ENCODE data around the gene ABLIM3.

ABLIM3 gene

DNA sequence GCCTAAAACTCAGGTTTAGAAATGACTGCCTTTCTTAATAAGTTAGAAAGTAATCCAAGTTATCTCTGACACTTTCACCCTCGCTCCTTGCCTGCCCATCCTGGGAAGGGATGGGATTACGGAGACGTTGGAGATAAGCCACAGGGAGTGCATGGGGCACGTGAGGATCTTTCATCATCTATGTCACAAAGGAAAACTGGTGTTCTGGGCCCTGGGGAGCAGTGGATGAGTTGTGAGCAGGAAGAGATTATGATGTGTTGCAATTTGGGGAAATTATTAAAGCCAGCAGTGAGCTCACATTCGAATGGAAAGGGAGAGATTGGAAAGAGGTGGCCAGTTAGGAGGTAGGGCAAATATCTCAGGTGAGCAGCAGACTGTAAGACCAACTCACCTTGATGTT, 143.2 kb downstream of the ABLIM3 start:
- DNase-seq = no peak

GRCh38 chr5:149285153-149285552, 143.9 kb downstream of the ABLIM3 start:
- no peak for DNase-seq

GRCh38 chr5:149288436-149288835, 147.1 kb downstream of the ABLIM3 start:
- DNase-seq = no peak

GRCh38 chr5:149289301-149289700, 148.0 kb downstream of the ABLIM3 start:
- no peak for DNase-seq

GRCh38 chr5:149294872-149295829, 153.9 kb downstream of the ABLIM3 start:
- DNase-seq = no peak

DNA sequence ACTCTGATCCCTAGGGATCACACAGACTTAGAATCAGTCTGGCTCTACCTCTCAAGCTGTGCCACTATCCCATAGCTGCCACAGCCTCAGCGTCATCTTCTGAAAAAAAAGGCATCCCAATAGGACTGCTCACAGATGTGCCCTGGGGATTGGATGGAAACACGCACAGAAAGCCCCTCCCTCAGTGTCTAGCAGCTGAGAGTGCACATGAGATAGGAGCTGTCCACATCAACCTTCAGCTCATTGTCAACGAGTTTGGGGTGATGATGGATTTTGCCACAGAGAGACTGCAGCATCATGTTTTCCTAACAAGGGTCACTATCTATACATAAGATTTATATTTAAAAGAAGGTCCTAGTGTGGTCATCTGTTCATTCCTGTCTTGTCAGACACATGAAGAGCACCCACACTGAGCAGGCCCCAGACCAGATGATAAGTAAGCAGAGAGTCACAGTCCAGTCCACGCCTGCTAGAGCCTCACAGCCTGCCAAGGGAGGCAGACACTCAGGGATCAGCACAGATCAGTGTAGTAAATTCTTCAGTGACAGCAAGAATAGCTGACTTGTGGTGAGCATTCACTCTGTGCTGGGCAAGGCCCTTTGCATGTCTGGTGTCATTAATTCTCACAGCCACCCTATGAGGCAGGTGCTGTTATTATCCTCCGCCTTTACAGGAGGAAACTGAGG, 156.2 kb downstream of the ABLIM3 start:
- DNase-seq = no peak

GRCh38 chr5:149298163-149298562, 156.9 kb downstream of the ABLIM3 start:
- DNase-seq = no peak

GRCh38 chr5:149298842-149299404, 157.6 kb downstream of the ABLIM3 start:
- no peak for DNase-seq

DNA sequence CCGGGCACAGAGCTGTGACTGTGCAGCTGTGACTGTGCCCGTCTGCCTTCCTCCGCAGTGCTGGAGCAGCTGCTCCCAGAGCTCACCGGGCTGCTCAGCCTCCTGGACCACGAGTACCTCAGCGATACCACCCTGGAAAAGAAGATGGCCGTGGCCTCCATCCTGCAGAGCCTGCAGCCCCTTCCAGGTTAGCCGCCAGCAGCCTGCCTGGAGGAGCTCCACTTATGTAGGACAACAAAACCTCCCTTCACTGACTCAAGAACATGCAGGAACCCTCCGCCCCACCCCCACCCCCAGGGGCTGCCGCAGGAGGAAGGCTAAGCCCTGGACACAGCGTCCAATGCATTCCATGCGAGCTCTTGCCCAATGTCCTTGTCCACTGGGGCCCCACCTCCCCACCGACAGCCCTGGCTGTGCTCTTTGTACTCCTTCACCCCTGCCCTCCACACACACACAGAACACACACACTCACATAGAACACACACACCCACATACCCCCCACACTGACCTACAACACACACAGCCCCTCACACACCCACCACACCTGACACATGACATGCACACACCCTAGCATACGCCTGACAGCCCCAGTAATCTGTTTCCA, 158.3 kb downstream of the ABLIM3 start:
- DNase-seq = no peak

GRCh38 chr5:149300441-149300840, 159.1 kb downstream of the ABLIM3 start:
- no peak for DNase-seq

DNA sequence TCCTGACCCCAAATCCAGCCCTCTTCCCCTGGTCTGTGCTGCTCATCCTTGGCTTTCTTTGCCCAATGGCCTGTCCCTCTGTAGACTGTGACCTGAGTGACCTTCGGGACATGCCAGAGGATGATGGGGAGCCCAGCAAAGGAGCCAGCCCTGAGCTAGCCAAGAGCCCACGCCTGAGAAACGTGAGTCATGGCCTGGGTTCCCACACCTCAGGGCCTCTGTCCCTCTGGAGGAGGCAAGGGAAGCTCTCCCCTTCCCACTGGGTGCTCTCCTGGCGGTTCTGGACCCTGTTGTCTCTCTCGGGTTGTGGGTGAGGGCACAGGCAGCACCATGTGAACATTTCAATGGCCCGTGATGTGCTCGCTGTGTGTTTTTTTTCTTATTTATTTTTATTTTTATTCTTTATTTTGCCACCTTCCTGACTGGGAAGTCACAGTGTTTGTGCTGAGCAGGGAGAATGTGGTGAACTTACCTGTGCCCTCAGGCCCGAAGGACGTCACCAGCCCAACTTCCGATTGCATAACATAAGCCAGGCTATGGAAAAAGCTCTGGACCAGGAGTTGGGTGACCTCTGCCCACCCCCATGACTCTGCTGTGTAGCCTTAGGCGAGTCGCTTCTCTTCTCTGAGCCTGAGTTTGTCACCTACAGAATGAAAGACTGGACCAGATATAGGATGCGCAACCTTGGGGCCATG, 159.9 kb downstream of the ABLIM3 start:
- no peak for DNase-seq

DNA sequence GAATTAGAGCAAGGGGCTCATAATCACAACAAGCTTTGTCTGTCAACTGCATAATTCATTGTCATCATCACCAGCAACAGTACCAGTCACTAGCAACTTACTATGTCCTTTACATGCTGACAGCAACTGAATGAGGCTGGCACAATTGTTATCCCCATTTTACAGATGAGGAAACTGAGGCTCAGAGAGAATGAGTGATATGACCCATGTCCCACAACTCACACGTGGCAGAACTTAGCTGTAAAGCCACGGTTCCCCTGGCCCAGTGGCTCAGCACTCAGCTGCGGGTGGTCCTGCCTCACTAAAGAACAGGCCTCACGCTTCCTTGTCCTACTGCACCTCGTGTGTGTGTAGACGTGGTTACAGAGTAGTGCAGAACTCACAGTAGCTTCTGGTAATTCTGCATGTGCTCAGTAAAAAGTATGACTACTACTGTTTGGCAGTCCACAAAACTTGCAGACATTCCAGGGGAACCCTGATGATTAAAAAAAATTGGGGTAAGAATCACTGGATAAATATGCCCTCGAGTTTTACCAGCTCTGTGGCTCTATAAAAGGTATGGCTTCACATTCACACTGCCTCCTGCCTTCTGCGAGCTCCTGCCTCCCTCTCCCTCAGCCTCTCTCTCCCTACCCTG, 160.6 kb downstream of the ABLIM3 start:
- no peak for DNase-seq

- no peak for DNase-seq
Measured at GRCh38 chr5:149302641-149303040, 161.3 kb downstream of the ABLIM3 start.

GRCh38 chr5:149303210-149303609, 161.9 kb downstream of the ABLIM3 start:
- no peak for DNase-seq

DNA sequence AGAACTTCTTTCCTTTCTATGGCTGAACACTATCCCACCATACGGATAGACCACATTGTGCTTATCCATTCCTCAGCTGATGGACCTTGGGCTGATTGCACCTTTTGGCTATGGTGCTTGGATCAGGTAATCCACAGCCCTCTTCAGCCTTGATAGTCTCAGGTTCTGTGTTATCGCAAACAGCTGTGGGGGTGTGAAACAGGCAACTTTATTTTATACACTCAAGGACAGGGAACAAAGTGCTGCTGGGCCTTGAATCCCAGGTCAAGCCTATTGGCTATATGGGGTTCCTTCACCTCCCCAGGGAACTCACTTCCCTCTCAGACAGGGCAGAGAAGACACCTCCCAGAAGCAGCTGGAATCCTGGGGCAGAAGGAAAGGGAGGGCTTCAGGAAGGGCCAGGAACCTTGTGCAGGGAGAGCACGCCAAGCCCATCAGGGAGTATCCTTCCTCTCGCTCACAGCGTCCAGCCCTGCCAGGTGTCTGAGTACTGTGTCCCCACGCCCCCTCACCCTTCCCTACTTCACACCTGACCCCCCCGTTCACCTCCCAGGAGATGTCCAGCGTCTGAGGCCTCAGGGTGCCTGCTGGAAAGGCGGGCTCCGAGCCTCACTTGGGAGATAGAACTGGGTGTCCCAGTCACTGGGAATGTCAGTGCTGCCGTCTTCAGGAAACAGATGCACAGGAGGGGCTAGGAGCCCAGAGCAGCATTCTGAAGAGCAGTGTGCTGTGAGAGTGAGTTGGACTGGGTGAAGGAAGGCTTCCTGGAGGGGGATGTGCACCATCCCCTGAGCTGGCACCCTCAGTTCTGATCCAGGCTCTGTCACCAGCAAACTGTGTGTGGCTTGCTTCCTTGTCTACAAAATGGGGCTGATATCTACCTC, 163.1 kb downstream of the ABLIM3 start:
- no peak for DNase-seq

DNA sequence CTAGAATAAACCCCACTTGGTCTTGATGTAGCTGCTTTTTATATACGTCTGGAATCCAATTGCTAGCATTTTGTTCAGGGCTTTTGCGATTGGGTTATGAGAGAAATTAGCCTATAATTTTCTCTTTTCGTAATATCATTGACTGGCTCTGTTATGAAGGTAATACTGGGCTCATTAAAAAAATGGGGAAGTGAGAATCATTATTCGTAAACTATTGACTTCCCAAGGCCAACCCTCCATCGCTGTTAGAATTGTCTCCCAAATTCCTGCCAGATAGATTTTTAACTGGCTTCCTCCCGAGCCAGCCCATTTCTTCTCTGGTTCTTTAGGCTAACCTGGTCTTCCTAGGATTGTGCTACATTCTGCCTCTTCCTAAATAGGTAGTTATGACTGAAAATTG, 168.1 kb downstream of the ABLIM3 start:
- no peak for DNase-seq

All from stimulated activated naive CD4-positive, alpha-beta T cell treated with Interleukin-2 at 50 U/mL for 16 hours (primary cell).